HUDEP-2 (cell line): ENCODE data around the gene MCTP2.

Source experiments
- DNase-seq, 76 experiments: peaks; one replicate each; lab custom pipeline; 2025; ENCODE audit not compliant: unreplicated experiment in 76 of 76; lab: John Stamatoyannopoulos, UW

MCTP2 gene

GRCh38 chr15:94230883-94231722, at the start of gene MCTP2:
Gene MCTP2 (plus strand): TSS chr15:94231561. CDS start chr15:94298266, 66,705 bp downstream.
- DNase-seq = peak in 71 of 76 experiments; percentile 5 to 86 (median 70)

- DNase-seq = no peak
Measured at GRCh38 chr15:94182883-94183282, 48.5 kb upstream of the MCTP2 start.

- DNase-seq = no peak
Measured at GRCh38 chr15:94185547-94186236, 45.7 kb upstream of the MCTP2 start.

- DNase-seq = no peak
Measured at GRCh38 chr15:94186770-94187331, 44.5 kb upstream of the MCTP2 start.

GRCh38 chr15:94193906-94194305, 37.5 kb upstream of the MCTP2 start:
- DNase-seq = no peak

GRCh38 chr15:94196531-94196930, 34.8 kb upstream of the MCTP2 start:
- DNase-seq = no peak

- no peak for DNase-seq
Measured at GRCh38 chr15:94198633-94199032, 32.7 kb upstream of the MCTP2 start.

GRCh38 chr15:94199725-94200124, 31.6 kb upstream of the MCTP2 start:
- no peak for DNase-seq

- no peak for DNase-seq
Measured at GRCh38 chr15:94203306-94203705, 28.1 kb upstream of the MCTP2 start.

GRCh38 chr15:94205366-94205765, 26.0 kb upstream of the MCTP2 start:
- no peak for DNase-seq

GRCh38 chr15:94206463-94207167, 24.7 kb upstream of the MCTP2 start:
- no peak for DNase-seq

- no peak for DNase-seq
Measured at GRCh38 chr15:94212291-94212690, 19.1 kb upstream of the MCTP2 start.

GRCh38 chr15:94225616-94226015, 5.7 kb upstream of the MCTP2 start:
- DNase-seq = no peak

- peak in 8 of 76 experiments; percentile 2 to 24 (median 15) for DNase-seq
Measured at GRCh38 chr15:94228611-94229010, 2.8 kb upstream of the MCTP2 start.

GRCh38 chr15:94229591-94230369, 1.6 kb upstream of the MCTP2 start:
- DNase-seq = no peak

- DNase-seq = no peak
Measured at GRCh38 chr15:94230431-94230882, 904 bp upstream of the MCTP2 start.

GRCh38 chr15:94231723-94232468, 535 bp downstream of the MCTP2 start:
- peak in 7 of 76 experiments; percentile 4 to 23 (median 17) for DNase-seq

- no peak for DNase-seq
Measured at GRCh38 chr15:94233441-94233840, 2.1 kb downstream of the MCTP2 start.

- DNase-seq = no peak
Measured at GRCh38 chr15:94234300-94234699, 2.9 kb downstream of the MCTP2 start.
